Astrocyte of the spinal cord (primary cell): Measurements from ENCODE around the gene TACC3.

Experiments used
- DNase-seq: peaks from one replicate; pipeline ENCODE4 v3.0.0; 2011; ENCODE audit warnings: low read depth, low spot score
- H3K4me3 ChIP-seq: 2 replicates; pipeline ENCODE4 v1.5.1; 2011; ENCODE audit warnings: low read depth, mild to moderate bottlenecking, low read length, moderate library complexity
- CTCF ChIP-seq: IDR thresholded peaks from 2 replicates; pipeline ENCODE4 v1.5.1; 2012; ENCODE audit warnings: low read depth, mild to moderate bottlenecking, low read length, inconsistent platforms
- in situ Hi-C: cut with HindIII; loops from 2 replicates; pipeline ENCODE4 v1.10.0; 2017; ENCODE audit warnings: low sequenced_read_pairs

Gene TACC3

GRCh38 chr4:1705732-1706131 is 15.6 kb upstream of the TACC3 start:
- no peak overlapping the region for H3K4me3 ChIP-seq
- TF ChIP-seq CTCF, result no peak
- DNase-seq, result no peak
- in situ Hi-C loops, result no loop called here

DNA sequence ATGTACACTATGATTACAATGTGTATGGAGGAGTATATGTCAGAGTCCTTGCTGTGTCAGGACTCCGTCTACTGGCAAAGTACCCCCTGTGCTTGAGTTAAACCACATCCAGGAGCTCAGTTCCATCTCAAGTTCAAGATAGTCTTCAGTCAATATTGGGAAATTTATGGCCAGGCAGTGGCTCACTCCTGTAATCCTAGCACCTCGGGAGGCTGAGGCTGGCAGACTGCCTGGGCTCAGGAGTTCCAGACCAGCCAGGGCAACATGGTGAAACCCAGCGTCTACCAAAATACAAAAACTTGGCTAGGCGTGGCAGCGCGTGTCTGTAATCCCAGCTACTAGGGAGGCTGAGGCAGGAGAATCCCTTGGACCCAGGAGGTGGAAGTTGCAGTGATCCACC is 15.0 kb upstream of the TACC3 start:
- no peak overlapping the region for H3K4me3 ChIP-seq
- in situ Hi-C loops, result no loop called here
- DNase-seq, result no peak
- TF ChIP-seq CTCF, result no peak

- H3K4me3 ChIP-seq, result no peak overlapping the region
- TF ChIP-seq CTCF, result no peak
- in situ Hi-C loops, result no loop called here
- DNase-seq, result no peak
These were observed 12.7 kb upstream of the TACC3 start for GRCh38 chr4:1708581-1708980.

DNA sequence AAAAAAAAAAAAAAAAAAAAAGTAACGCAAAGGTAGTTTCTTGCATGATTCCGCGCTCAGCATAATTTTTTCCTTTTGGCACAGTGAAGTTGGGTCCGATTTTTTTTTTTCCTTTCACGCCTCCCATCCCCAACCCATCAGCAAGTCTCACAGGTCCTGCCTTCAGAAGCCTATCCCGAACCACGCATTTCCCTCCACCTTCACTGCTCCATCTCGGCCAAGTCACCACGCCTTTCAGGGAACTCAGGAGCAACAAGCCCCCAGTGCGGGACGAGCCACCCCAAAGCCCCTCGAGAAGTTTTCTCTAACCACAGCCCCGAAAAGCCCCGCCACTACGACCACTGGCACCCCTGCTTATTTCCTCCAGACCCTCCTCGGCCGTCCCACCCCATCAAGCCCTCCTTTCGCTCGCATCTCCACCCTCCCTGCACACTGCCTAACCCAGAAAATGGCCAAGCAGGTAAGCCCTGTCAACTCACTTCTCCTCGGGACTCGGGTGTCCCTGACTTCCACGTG is 10.2 kb upstream of the TACC3 start:
- peak overlapping the region; percentile 86 for H3K4me3 ChIP-seq
- no peak for TF ChIP-seq CTCF
- DNase-seq, result no peak
- in situ Hi-C loops, result no loop called here

- in situ Hi-C loops, result no loop called here
- TF ChIP-seq CTCF, result no peak
- H3K4me3 ChIP-seq, result peak overlapping the region; percentile 86
- DNase-seq, result peak; percentile 44
These were observed 9.6 kb upstream of the TACC3 start for GRCh38 chr4:1711571-1712215.

DNA sequence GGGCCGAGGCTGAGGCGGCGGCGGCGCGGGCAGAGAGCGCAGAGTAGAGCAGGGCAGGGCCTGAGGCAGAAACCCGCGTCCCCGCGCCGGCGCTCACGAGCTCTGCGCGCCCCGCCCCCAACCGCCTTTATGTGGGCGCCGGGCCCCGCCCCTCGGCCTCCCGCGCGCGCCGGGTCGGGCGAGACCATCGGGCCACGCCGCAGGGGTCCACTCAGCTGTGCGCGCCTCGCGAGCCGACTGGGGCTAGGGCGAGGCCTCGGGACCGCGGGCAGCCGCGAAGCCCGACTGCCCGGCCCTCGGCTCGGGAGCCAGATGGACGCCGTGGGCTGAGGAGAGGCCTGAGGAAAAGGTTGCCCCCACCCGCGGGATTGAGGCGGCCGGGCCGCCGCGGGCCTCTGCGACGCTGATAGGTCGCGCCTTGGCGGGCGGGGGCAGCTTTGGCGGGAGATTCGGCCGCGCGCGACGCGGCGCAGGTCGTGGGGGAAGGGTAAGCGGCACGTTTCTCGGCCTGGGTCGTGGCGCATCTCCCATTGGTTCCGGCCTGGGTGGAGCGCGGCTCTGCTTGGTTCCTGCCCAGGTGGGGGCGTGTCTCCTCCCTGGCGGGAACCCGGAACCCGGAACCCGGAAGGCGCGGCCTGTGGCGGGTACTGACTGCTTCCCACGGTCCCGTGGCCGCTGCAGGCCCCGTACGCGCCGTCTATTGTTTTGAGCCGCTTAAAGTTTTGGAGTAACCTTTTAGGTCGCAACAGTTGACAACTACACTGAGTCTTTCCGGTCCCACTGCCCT is 8.9 kb upstream of the TACC3 start, which contains the start of gene SLBP:
Gene SLBP, minus strand, starts transcription at position 104 of the 787 bp plus-strand sequence. CDS start 131 bp downstream, outside the sequence.
- TF ChIP-seq CTCF, result no peak
- peak within 1 kb of the TSS; percentile 86 for H3K4me3 ChIP-seq
- peak; percentile 91 for DNase-seq
- in situ Hi-C loops, result no loop called here
